HCT116 (cell line): Measurements from ENCODE around the gene ZNRF4. TPM values are rescaled to one million over a fixed set of nuclear protein-coding genes. Genes with fewer than 3 reads are reported as not detected.

Experiments
- ATAC-seq: fragments of 200-7000 bp; cut with Tn5 transposase; 2 replicates; pipeline ENCODE4 v1.9.1; 2020; ENCODE audit warnings: mild to moderate bottlenecking, moderate library complexity
- BruUV-seq: library from RNA; stranded (reverse); fragments of 400-500 nt; replicated peaks from 2 replicates; lab custom pipeline; 2021; lab: Mats Ljungman, UMichigan
- CTCF ChIA-PET: fragments of 300-600 bp; sonication (Branson Sonifier 250); formaldehyde crosslinking; loops from one replicate; lab custom pipeline; 2021; ENCODE audit warnings: antibody characterized with exemption; lab: Charles Lee
- POLR2A ChIA-PET: fragments of 300-600, 350-600 bp; sonication (Branson Sonifier 250); formaldehyde crosslinking; loops from one replicate; lab custom pipeline; 2021; ENCODE audit warnings: antibody characterized with exemption; lab: Charles Lee
- RAD21 ChIA-PET, 2 experiments: fragments of 300-600 bp; sonication (Branson Sonifier 250); formaldehyde crosslinking; loops; one replicate each; lab custom pipeline; 2023; ENCODE audit warnings: low total read pairs in 2 of 2; ENCODE audit not compliant: uncharacterized antibody in 2 of 2, unreplicated experiment in 2 of 2, low non-redundant PET in 1 of 2; lab: Charles Lee
- DNase-seq: peaks from one replicate; pipeline ENCODE4 v3.0.0-alpha.2; 2010; ENCODE audit warnings: low read depth, low spot score
- H2AFZ ChIP-seq: fragments of 200-600 bp; shearing (Covaris generic), sonication (generic); 2 replicates; pipeline ENCODE4 v1.6.1; 2017; ENCODE audit warnings: low read depth, mixed run types, mixed read lengths, antibody characterized with exemption, low read length; ENCODE audit not compliant: poor library complexity, severe bottlenecking
- H3K27ac ChIP-seq: 2 replicates; pipeline ENCODE4 v1.5.1; 2012; ENCODE audit warnings: low read depth, low read length
- H3K27me3 ChIP-seq: fragments of 200-600 bp; sonication (generic); 2 replicates; pipeline ENCODE4 v1.6.1; 2016; ENCODE audit warnings: mixed run types, low read length, mixed read lengths; ENCODE audit not compliant: insufficient read depth
- H3K36me3 ChIP-seq, 2 experiments: fragments of 200-500 bp in 1 of 2; fragments of 200-600 bp in 1 of 2; sonication (Bioruptor generic) in 1 of 2; sonication (generic) in 1 of 2; 2 replicates each; pipeline versions ENCODE4 v1.5.1 to v1.6.1; 2014 to 2016; ENCODE audit warnings: low read length in 2 of 2, inconsistent platforms in 1 of 2, mixed read lengths in 1 of 2, mixed run types in 1 of 2; ENCODE audit not compliant: insufficient read depth in 2 of 2, control insufficient read depth in 1 of 2
- H3K4me1 ChIP-seq, 2 experiments: fragments of 200-600 bp in 1 of 2; sonication (generic) in 1 of 2; 2 replicates each; pipeline versions ENCODE4 v1.5.1 to v1.6.1; 2012 to 2017; ENCODE audit warnings: low read length in 2 of 2, inconsistent platforms in 1 of 2, mild to moderate bottlenecking in 1 of 2, mixed read lengths in 1 of 2, mixed run types in 1 of 2, moderate library complexity in 1 of 2; ENCODE audit not compliant: insufficient read depth in 2 of 2, control insufficient read depth in 1 of 2
- H3K4me2 ChIP-seq: fragments of 200-600 bp; sonication (generic); 2 replicates; pipeline ENCODE4 v1.6.1; 2017; ENCODE audit warnings: mixed run types, low read length, mixed read lengths
- H3K4me3 ChIP-seq, 2 experiments: fragments of 200-600 bp in 1 of 2; sonication (generic) in 1 of 2; replicated peaks in 1 of 2; 2 replicates each; pipeline ENCODE4 v1.5.1; 2011 to 2016; ENCODE audit warnings: low read length in 2 of 2, control low read depth in 1 of 2, low read depth in 1 of 2, mild to moderate bottlenecking in 1 of 2, mixed read lengths in 1 of 2, mixed run types in 1 of 2
- H3K79me2 ChIP-seq: fragments of 200-600 bp; sonication (generic); 2 replicates; pipeline ENCODE4 v1.6.1; 2017; ENCODE audit warnings: mild to moderate bottlenecking, mixed run types, low read length, moderate library complexity, mixed read lengths; ENCODE audit not compliant: insufficient read depth
- H3K9ac ChIP-seq: fragments of 200-600 bp; sonication (generic); 2 replicates; pipeline ENCODE4 v1.6.1; 2016; ENCODE audit warnings: low read length, mixed read lengths
- H3K9me2 ChIP-seq: fragments of 200-600 bp; sonication (generic), shearing (Covaris generic); 2 replicates; pipeline ENCODE4 v1.6.1; 2017; ENCODE audit warnings: mixed run types, mild to moderate bottlenecking, moderate library complexity; ENCODE audit not compliant: insufficient read depth
- H3K9me3 ChIP-seq, 2 experiments: fragments of 200-500 bp in 1 of 2; fragments of 200-600 bp in 1 of 2; sonication (Bioruptor generic) in 1 of 2; sonication (generic) in 1 of 2; 2 replicates each; pipeline ENCODE4 v1.6.1; 2014 to 2017; ENCODE audit warnings: low read length in 2 of 2, mixed read lengths in 2 of 2, inconsistent platforms in 1 of 2, low read depth in 1 of 2, mild to moderate bottlenecking in 1 of 2, mixed run types in 1 of 2, moderate library complexity in 1 of 2; ENCODE audit not compliant: control insufficient read depth in 1 of 2, insufficient read depth in 1 of 2
- H4K20me1 ChIP-seq: fragments of 200-600 bp; sonication (generic), shearing (Covaris generic); 2 replicates; pipeline ENCODE4 v1.6.1; 2017; ENCODE audit warnings: mixed run types, mild to moderate bottlenecking, moderate library complexity; ENCODE audit not compliant: insufficient read depth
- CBX3 ChIP-seq: IDR thresholded peaks from 2 replicates; pipeline ENCODE4 v1.6.1; 2012; ENCODE audit warnings: low read depth
- EGR1 ChIP-seq: IDR thresholded peaks from 2 replicates; pipeline ENCODE4 v1.6.1; 2012; ENCODE audit warnings: low read depth
- ELF1 ChIP-seq: IDR thresholded peaks from 2 replicates; pipeline ENCODE4 v1.6.1; 2012; ENCODE audit warnings: low read depth, borderline replicate concordance
- EZH2phosphoT487 ChIP-seq: fragments of 200-600 bp; IDR thresholded peaks from 2 replicates; pipeline ENCODE4 v1.6.1; 2018; ENCODE audit warnings: antibody characterized with exemption, borderline replicate concordance
- FOSL1 ChIP-seq: IDR thresholded peaks from 2 replicates; pipeline ENCODE4 v1.6.1; 2012; ENCODE audit warnings: low read depth
- JUND ChIP-seq: IDR thresholded peaks from 2 replicates; pipeline ENCODE4 v1.6.1; 2012
- MAX ChIP-seq: IDR thresholded peaks from 2 replicates; pipeline ENCODE4 v1.6.1; 2012
- POLR2A ChIP-seq: IDR thresholded peaks from 2 replicates; pipeline ENCODE4 v1.7.0; 2011; ENCODE audit warnings: borderline replicate concordance; ENCODE audit not compliant: insufficient read depth, insufficient read length; ENCODE audit errors: extremely low read depth
- POLR2AphosphoS5 ChIP-seq: IDR thresholded peaks from 2 replicates; pipeline ENCODE4 v1.6.1; 2011; ENCODE audit warnings: mild to moderate bottlenecking, low read depth, low read length, moderate library complexity
- RAD21 ChIP-seq: IDR thresholded peaks from 2 replicates; pipeline ENCODE4 v1.6.1; 2012; ENCODE audit warnings: low read depth, mild to moderate bottlenecking
- SIN3A ChIP-seq: IDR thresholded peaks from 2 replicates; pipeline ENCODE4 v1.6.1; 2012; ENCODE audit warnings: low read depth
- SP1 ChIP-seq: IDR thresholded peaks from 2 replicates; pipeline ENCODE4 v1.6.1; 2012; ENCODE audit warnings: low read depth
- SRF ChIP-seq: IDR thresholded peaks from 2 replicates; pipeline ENCODE4 v1.6.1; 2012; ENCODE audit warnings: low read depth
- TCF7L2 ChIP-seq: IDR thresholded peaks from 2 replicates; pipeline ENCODE4 v1.7.0; 2011; ENCODE audit warnings: borderline replicate concordance, inconsistent platforms; ENCODE audit not compliant: insufficient read depth, insufficient read length; ENCODE audit errors: extremely low read depth
- YY1 ChIP-seq: IDR thresholded peaks from 2 replicates; pipeline ENCODE4 v1.6.1; 2011; ENCODE audit warnings: low read length, low read depth, moderate library complexity, mild to moderate bottlenecking; ENCODE audit not compliant: insufficient replicate concordance; ENCODE audit errors: extremely low read depth
- ZBTB33 ChIP-seq: IDR thresholded peaks from 2 replicates; pipeline ENCODE4 v1.6.1; 2011; ENCODE audit warnings: mild to moderate bottlenecking, low read length, moderate library complexity; ENCODE audit not compliant: insufficient replicate concordance; ENCODE audit errors: extremely low read depth
- ZNF274 ChIP-seq: fragments of 200-500 bp; sonication (Bioruptor generic); IDR thresholded peaks from 2 replicates; pipeline ENCODE4 v1.6.1; 2014; ENCODE audit warnings: mild to moderate bottlenecking, low read depth, low read length, inconsistent platforms
- intact Hi-C: fragments of 100-400 bp; cut with micrococcal nuclease; formaldehyde crosslinking; loops from 2 replicates; pipeline ENCODE4 v1.10.0; 2022
- total RNA-seq: library from RNA; stranded (reverse); gene quantifications from one replicate; pipeline ENCODE4 v1.2.1, GENCODE V29; 2021; ENCODE audit not compliant: unreplicated experiment
- TF ChIP-seq, protein P1 (sequence below): IDR thresholded peaks from 2 replicates; pipeline ENCODE4 v1.6.1; 2012

The ZNRF4 gene
- total RNA-seq, 1 experiment from 2014 or later = not detected

- H2AFZ ChIP-seq = peak overlapping the region; percentile 96
- no peaks in the 10 kb centered on the region for H3K79me2 ChIP-seq
- no peak overlapping the region for H3K27ac ChIP-seq
- peaks cover 5% of the 10 kb centered on the region; the same call in 1 of the 2 replicates for H3K27me3 ChIP-seq
- no peak overlapping the region for H3K4me2 ChIP-seq
- DNase-seq = no peak
- ChIA-PET RAD21 (no interaction called here), CTCF (interaction anchor here (0.6 kb wide), 2 partner anchors 132 to 814 kb away, joined by 3 read pairs; no protein-coding TSS in a partner anchor), POLR2A (no interaction called here)
- no peaks in the 10 kb centered on the region for H3K9me2 ChIP-seq
- intact Hi-C loops = no loop called here
- no peak for ATAC-seq
- TF ChIP-seq ZNF274 (no peak), MAX (no peak), SIN3A (no peak), CBX3 (no peak), RAD21 (no peak), TCF7L2 (no peak), YY1 (no peak), EGR1 (no peak), POLR2AphosphoS5 (no peak), FOSL1 (no peak), EZH2phosphoT487 (no peak), SRF (no peak), JUND (no peak), POLR2A (no peak), SP1 (no peak), ELF1 (no peak), ZBTB33 (no peak)
- TF ChIP-seq, protein P1, sequence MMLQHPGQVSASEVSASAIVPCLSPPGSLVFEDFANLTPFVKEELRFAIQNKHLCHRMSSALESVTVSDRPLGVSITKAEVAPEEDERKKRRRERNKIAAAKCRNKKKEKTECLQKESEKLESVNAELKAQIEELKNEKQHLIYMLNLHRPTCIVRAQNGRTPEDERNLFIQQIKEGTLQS = no peak
- no TSS peak for BruUV-seq
- H3K4me3 ChIP-seq = no peak overlapping the region
- no peaks in the 10 kb centered on the region for H3K36me3 ChIP-seq
- H3K4me1 ChIP-seq = no peaks in the 10 kb centered on the region
- H3K9ac ChIP-seq = no peak overlapping the region
- no peaks in the 10 kb centered on the region for H4K20me1 ChIP-seq
- H3K9me3 ChIP-seq = no peaks in the 10 kb centered on the region
These were observed 48.4 kb upstream of the ZNRF4 start for GRCh38 chr19:5406816-5407215.
